Muscle of arm (tissue), 12 donors: Measurements from ENCODE around the gene ABLIM1. TPM values are rescaled to one million over a fixed set of nuclear protein-coding genes. Genes with fewer than 3 reads are reported as not detected.

ENCODE experiments used
- DNase-seq: peaks from one replicate; pipeline ENCODE4 v3.0.0-alpha.2; 2013
- polyA plus RNA-seq, 12 donors: library from polyadenylated mRNA; unstranded; fragments of 120-200 nt; gene quantifications; one replicate each; pipeline ENCODE4 v1.2.1, GENCODE V29; 2013; ENCODE audit not compliant: insufficient read length in 12 of 12

Gene ABLIM1
- polyA plus RNA-seq, 12 donors: 44.3 to 111 (median 60.8) TPM; not detected in 1

DNA sequence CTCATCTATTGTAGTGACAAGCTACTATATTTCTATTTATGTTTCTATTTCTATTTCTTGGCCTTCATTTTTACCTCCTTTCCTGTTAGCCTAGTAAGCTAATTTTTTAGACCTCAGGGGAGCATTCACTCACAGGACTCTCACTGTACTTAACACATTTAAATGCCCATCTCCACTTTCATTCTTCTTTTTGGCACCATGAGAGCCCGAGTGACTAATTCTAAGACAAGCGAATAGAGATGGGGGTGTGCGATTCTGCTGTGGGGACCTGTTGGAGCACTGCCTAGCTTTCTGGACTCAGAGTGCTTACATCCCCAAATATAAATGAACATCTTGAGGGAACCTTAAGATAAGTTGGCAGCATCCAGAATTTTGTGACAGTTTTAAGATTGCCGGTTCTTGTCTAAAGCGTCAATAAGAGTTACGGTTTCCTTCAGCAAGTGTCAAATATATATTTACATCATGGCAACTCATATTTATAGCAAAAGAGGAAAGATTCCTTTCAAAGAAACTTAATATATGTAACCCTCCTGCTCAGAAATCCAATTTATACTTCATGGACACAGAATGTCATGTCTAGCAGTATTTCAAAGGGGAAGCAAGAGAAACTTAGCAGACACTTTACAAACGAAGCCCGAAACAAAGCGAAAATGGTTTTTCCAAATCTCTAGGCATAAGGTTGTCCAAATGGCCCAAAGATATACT is 199.7 kb downstream of the ABLIM1 start:
- DNase-seq: no peak

DNA sequence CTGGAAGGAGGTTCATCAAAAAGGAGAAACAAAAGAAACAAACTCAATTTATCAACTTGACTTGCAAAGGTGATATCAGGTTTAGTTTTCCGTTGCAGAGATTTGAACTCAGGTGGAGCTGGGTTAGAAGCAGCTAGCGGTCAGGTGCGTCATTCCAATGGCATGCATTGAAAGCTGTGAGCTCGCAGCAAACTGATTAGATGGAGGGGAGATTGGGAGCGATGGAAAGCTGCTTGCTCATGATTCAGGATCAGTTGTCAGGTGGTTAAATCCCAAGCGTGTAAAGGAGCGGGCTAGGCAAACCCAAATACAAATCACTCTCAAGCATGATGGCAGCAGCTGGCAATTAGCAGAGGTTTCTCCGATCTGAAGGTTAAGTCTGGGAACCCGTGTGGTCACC is 204.5 kb downstream of the ABLIM1 start:
- DNase-seq: no peak

- DNase-seq: no peak
Measured at GRCh38 chr10:114448897-114449296, 209.2 kb downstream of the ABLIM1 start.

DNA sequence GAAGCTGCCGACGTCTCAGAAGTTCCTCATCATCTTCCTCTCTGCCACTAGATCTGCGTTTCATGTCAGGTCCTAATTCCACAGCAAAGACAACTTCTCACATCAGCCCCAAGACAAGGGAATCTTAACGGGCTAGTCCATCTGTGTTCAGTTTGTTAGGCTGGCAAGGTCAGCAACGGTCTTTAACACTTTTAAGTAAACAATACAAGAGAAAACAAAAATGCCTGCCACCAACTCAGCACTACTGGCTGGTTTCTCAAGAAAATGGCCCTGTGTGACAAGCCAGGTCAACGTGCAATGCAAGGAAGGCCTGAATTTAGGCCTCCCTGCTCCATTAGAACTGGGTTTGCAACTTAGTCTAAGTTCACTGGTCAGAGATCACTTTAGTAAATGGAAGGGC is 212.7 kb downstream of the ABLIM1 start:
- DNase-seq: no peak

DNA sequence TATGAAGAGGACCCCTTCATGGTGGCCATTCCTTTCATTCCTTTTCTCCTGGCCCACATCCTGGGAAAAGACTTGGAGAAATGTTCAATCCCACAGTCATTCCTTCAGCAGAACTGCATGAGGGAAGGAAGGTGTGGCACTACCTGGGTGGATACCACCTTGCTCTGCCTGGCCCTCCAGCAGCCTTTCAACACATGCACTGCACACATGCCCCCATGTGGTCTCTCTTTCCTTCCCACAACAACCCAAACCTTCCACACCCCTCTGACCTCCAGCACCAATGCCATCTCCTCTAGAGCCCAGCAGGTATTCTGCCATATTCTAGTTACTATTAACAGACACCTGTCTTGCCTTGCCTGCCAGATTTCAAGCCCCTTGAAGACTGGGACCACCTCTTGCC is 213.3 kb downstream of the ABLIM1 start:
- no peak for DNase-seq

GRCh38 chr10:114442091-114442630 is 215.9 kb downstream of the ABLIM1 start:
- DNase-seq: no peak

DNA sequence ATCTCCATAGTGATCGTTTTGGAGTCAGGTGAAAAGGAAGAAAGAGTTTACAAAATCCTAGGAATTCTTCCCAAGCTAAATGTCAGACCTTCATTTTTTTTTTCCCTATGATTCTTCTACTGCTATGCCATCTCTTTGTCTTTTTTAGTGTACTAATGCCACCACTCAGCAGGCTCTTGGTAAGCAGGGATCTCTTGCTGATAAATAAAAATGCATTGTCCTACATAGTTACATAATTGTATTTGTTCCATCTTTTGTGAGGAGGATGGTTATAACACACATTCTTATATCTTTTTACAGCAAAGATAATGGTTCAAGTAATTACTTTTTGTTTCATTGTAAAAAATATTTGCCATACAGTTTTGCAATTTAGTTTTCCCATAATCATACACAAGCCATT is 217.0 kb downstream of the ABLIM1 start:
- no peak for DNase-seq

DNA sequence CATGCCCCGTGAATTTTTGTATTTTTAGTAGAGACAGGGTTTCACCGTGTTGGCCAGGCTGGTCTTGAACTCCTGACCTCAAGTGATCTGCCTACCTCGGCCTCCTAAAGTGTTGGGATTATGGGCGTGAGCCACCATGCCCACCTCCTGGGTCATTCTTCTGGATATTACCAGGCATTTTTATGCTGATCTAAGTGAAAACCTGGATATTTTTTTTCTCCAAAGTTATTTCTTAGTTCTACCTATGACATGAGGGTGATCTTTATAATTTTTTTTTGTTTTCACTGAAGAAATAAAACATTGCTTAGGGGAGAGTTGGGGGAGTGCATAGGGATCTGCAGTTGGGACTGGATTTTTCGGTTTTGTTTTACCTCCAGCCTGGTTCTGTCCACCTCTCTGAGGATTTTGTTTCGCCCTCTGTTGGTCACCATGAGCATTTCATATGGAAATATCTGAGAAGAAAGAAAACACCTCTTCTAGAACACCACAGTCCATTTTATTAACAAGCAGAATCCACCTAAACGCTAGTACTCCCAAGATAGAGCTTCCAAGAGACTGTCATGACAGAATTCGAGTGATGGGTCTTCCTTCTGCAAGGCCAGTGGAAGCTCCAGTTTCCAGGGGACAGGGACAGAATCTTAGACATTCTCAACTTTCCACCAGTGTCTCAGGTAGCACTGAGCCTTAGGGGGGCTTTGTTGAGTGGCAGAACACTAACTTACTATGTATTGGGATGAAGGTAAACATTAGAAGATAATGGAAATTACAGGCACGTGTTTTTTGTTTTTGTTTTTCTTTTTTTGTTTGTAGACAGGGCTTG is 220.4 kb downstream of the ABLIM1 start:
- DNase-seq: no peak

GRCh38 chr10:114436941-114437340 is 221.1 kb downstream of the ABLIM1 start:
- DNase-seq: no peak

GRCh38 chr10:114432566-114433093 is 225.4 kb downstream of the ABLIM1 start:
- no peak for DNase-seq

GRCh38 chr10:114431414-114432135 is 226.5 kb downstream of the ABLIM1 start:
- DNase-seq: no peak

DNA sequence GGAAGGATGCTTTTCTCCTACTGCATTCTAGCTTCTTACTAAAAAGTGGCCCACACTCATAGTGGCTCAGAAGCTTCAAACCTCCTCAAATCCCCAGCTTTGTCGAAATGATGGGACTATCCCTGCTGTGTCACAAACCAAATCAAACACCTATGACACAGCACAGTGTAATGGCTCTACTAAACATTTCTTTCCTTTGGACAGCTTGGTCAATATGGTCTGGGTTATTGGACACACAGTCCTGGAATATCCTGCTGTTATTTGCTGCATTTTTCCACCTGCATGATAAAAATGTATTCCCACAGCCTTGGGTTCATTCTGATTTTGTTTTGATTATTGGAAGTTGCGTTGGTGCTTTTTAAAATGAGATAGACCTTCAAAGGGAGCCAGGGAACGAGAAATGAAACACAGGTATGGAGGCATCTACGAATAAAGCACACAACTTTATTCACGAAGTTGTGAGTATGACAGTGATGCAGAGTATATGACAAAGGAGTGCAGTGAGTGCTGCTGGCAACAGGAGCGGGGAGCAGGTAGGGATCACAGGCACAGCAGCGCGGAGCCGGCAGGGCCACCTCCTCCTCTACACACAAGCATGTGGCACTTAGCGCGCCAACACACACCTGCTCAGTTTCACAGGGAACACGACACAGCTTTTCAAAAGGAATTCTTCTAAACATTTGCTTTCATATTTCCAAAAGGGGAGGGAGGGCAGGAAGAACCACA is 227.2 kb downstream of the ABLIM1 start:
- no peak for DNase-seq

GRCh38 chr10:114429581-114430335 is 228.3 kb downstream of the ABLIM1 start:
- no peak for DNase-seq

GRCh38 chr10:114427124-114427852 is 230.8 kb downstream of the ABLIM1 start:
- no peak for DNase-seq

GRCh38 chr10:114426476-114426875 is 231.6 kb downstream of the ABLIM1 start:
- no peak for DNase-seq

GRCh38 chr10:114420811-114421485 is 237.1 kb downstream of the ABLIM1 start:
- DNase-seq: no peak

GRCh38 chr10:114418109-114418508 is 240.0 kb downstream of the ABLIM1 start:
- no peak for DNase-seq

DNA sequence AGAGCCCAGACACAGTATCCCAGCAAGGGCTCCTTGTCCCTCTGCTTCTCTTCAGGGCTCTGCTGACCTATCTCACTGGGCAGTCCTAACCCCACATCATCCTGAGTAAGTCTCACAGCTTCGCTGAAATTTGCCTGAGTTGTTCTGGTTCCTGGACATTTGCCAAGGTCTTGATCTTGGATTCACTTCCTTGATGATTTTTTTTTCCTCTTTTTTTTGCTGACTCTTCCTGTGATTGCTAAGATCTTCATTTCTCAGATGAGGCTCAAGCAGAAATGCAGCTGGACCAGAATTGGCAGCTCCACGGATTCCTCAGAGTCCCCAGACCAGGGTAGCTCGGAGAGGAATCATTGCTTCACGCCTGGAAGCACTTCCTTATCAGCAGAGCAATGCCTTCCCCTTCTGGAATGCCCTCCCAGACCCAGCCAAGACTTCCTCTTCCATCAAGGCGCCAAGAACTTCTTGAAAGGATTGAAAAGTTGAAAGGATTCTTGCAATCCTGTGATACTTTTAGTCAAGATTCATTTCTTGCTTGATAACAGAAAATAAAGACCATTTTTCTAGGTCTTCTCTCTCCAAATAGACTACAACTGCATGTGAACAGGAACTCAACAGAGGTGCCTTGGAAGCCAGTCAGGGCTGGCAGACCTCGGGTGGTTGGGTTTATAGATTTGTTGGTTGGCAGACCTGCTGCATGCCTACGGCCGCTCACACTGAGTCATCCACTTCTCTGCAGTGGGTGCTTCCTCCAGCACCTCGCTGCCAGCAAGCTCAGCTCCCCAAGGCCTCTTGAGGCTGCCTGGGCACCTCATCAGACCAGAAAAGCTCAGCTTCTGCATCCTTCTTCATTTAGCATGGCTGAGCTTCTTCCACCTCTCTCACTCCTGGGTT is 244.9 kb downstream of the ABLIM1 start:
- DNase-seq: no peak
